Neural cell (in vitro differentiated cells): ENCODE measurements around the gene MCC. TPM values are rescaled to one million over a fixed set of nuclear protein-coding genes. Genes with fewer than 3 reads are reported as not detected.

Source experiments
- H2AFZ ChIP-seq: fragments of 200-600, 300-800 bp; sonication (generic), shearing (Covaris generic); 2 replicates; pipeline ENCODE4 v1.6.0; 2014; ENCODE audit warnings: low read depth, mild to moderate bottlenecking, antibody characterized with exemption, low read length, moderate library complexity
- H3F3A ChIP-seq: fragments of 200-600 bp; shearing (Covaris generic); 2 replicates; pipeline ENCODE4 v1.6.1; 2016; ENCODE audit warnings: mild to moderate bottlenecking, moderate library complexity, mixed read lengths, antibody characterized with exemption, low read length; ENCODE audit not compliant: insufficient read depth, poor library complexity, severe bottlenecking
- H3K27ac ChIP-seq: fragments of 200-600, 300-800 bp; sonication (generic), shearing (Covaris generic); 2 replicates; pipeline ENCODE4 v1.5.1; 2014; ENCODE audit warnings: mild to moderate bottlenecking, low read length, moderate library complexity
- H3K27me3 ChIP-seq: fragments of 300-800, 200-600 bp; sonication (generic), shearing (Covaris generic); 2 replicates; pipeline ENCODE4 v1.6.0; 2014; ENCODE audit warnings: mild to moderate bottlenecking, low read depth, low read length, moderate library complexity; ENCODE audit not compliant: insufficient read depth
- H3K36me3 ChIP-seq: fragments of 300-800, 200-600 bp; sonication (generic), shearing (Covaris generic); 2 replicates; pipeline ENCODE4 v1.5.1; 2014; ENCODE audit warnings: mild to moderate bottlenecking, antibody characterized with exemption, low read length, moderate library complexity; ENCODE audit not compliant: insufficient read depth
- H3K4me2 ChIP-seq: fragments of 300-800, 200-600 bp; sonication (generic), shearing (Covaris generic); 2 replicates; pipeline ENCODE4 v1.6.0; 2014; ENCODE audit warnings: mild to moderate bottlenecking, low read length
- H3K4me3 ChIP-seq: fragments of 300-800, 200-600 bp; sonication (generic), shearing (Covaris generic); 2 replicates; pipeline ENCODE4 v1.5.1; 2014; ENCODE audit warnings: mild to moderate bottlenecking, low read length, moderate library complexity
- H3K79me2 ChIP-seq: fragments of 200-600 bp; shearing (Covaris generic); replicated peaks from 2 replicates; pipeline ENCODE4 v1.6.0; 2014; ENCODE audit warnings: mild to moderate bottlenecking, low read length, moderate library complexity; ENCODE audit not compliant: insufficient read depth
- H3K9ac ChIP-seq: fragments of 300-800, 200-600 bp; sonication (generic), shearing (Covaris generic); 2 replicates; pipeline ENCODE4 v1.6.1; 2016; ENCODE audit warnings: mild to moderate bottlenecking, low read length, mixed read lengths
- H3K9me2 ChIP-seq: fragments of 200-600 bp; shearing (Covaris generic); 2 replicates; pipeline ENCODE4 v1.6.1; 2016; ENCODE audit warnings: mild to moderate bottlenecking, low read length, mixed read lengths; ENCODE audit not compliant: insufficient read depth
- H3K9me3 ChIP-seq: fragments of 200-600, 300-800 bp; sonication (generic), shearing (Covaris generic); 2 replicates; pipeline ENCODE4 v1.6.1; 2016; ENCODE audit warnings: mild to moderate bottlenecking, mixed run types, low read length, moderate library complexity, mixed read lengths
- H4K20me1 ChIP-seq: fragments of 200-600 bp; shearing (Covaris generic); 2 replicates; pipeline ENCODE4 v1.6.1; 2016; ENCODE audit warnings: mild to moderate bottlenecking, mixed run types; ENCODE audit not compliant: insufficient read depth
- EP300 ChIP-seq: fragments of 450-650 bp; conservative IDR thresholded peaks from 2 replicates; pipeline ENCODE4 v1.6.1; 2014; ENCODE audit warnings: antibody characterized with exemption, mild to moderate bottlenecking, moderate library complexity; ENCODE audit not compliant: poor library complexity, severe bottlenecking
- EZH2 ChIP-seq: fragments of 200-600, 300-800 bp; shearing (Covaris generic), sonication (generic); IDR thresholded peaks from 2 replicates; pipeline ENCODE4 v1.6.1; 2014; ENCODE audit warnings: antibody characterized with exemption, low read length, borderline replicate concordance, mild to moderate bottlenecking; ENCODE audit not compliant: insufficient read depth, poor library complexity, severe bottlenecking
- MXI1 ChIP-seq: fragments of 450-650 bp; conservative IDR thresholded peaks from 2 replicates; pipeline ENCODE4 v1.6.1; 2014; ENCODE audit warnings: antibody characterized with exemption, mild to moderate bottlenecking; ENCODE audit not compliant: poor library complexity, severe bottlenecking
- POLR2AphosphoS5 ChIP-seq: IDR thresholded peaks from 2 replicates; pipeline ENCODE4 v1.6.1; 2012
- RAD21 ChIP-seq: fragments of 450-650 bp; conservative IDR thresholded peaks from 2 replicates; pipeline ENCODE4 v1.6.1; 2014; ENCODE audit warnings: antibody characterized with exemption, mild to moderate bottlenecking, moderate library complexity
- SMC3 ChIP-seq: fragments of 450-650 bp; conservative IDR thresholded peaks from 2 replicates; pipeline ENCODE4 v1.6.1; 2014; ENCODE audit warnings: antibody characterized with exemption, mild to moderate bottlenecking, moderate library complexity; ENCODE audit not compliant: poor library complexity
- TAF1 ChIP-seq: IDR thresholded peaks from 2 replicates; pipeline ENCODE4 v1.6.1; 2012; ENCODE audit warnings: low read depth
- polyA plus RNA-seq: library from polyadenylated mRNA; depleted of rRNA; stranded (reverse); fragments of >200 nt; gene quantifications from 2 replicates; pipeline ENCODE4 v1.2.3, GENCODE V29; 2014
- TF ChIP-seq, protein P1 (sequence below): fragments of 450-650 bp; IDR thresholded peaks from 2 replicates; pipeline ENCODE4 v1.5.1; 2014; ENCODE audit warnings: antibody characterized with exemption, mild to moderate bottlenecking, moderate library complexity; ENCODE audit not compliant: poor library complexity, severe bottlenecking
- TF ChIP-seq, protein P2 (sequence below): IDR thresholded peaks from 2 replicates; pipeline ENCODE4 v1.6.1; 2012; ENCODE audit warnings: borderline replicate concordance

MCC gene
- polyA plus RNA-seq, 1 donor from 2014 or later: 2.2 TPM

DNA sequence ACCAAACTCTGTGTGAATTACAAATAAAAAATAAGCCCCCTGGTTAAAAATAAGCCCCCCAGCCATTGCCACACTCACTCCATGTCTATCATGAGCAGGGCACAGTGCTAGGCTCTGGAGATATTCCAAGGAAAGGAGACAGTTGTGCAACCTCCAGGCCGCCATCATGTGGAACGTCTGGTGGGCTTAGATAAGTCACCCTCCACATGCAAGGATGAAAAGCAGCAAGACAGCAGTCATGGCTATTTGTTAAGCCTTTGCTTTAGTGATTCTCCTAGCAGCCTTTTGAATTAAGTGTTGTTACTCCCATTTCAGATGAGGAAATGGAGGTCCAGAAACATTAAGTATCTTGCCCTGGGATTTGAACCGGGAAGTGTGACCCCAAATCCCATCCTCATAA, 416.9 kb downstream of the MCC start:
- Histone ChIP-seq H3K27me3 (no peaks in the 10 kb centered on the region), H3F3A (no peaks in the 10 kb centered on the region), H3K9ac (no peak overlapping the region), H3K79me2 (no peaks in the 10 kb centered on the region), H4K20me1 (no peaks in the 10 kb centered on the region), H3K9me2 (no peaks in the 10 kb centered on the region), H3K4me2 (no peak overlapping the region), H3K4me3 (no peak overlapping the region), H2AFZ (no peak overlapping the region), H3K36me3 (no peaks in the 10 kb centered on the region), H3K9me3 (no peaks in the 10 kb centered on the region), H3K27ac (no peak overlapping the region)
- TF ChIP-seq, protein P1, sequence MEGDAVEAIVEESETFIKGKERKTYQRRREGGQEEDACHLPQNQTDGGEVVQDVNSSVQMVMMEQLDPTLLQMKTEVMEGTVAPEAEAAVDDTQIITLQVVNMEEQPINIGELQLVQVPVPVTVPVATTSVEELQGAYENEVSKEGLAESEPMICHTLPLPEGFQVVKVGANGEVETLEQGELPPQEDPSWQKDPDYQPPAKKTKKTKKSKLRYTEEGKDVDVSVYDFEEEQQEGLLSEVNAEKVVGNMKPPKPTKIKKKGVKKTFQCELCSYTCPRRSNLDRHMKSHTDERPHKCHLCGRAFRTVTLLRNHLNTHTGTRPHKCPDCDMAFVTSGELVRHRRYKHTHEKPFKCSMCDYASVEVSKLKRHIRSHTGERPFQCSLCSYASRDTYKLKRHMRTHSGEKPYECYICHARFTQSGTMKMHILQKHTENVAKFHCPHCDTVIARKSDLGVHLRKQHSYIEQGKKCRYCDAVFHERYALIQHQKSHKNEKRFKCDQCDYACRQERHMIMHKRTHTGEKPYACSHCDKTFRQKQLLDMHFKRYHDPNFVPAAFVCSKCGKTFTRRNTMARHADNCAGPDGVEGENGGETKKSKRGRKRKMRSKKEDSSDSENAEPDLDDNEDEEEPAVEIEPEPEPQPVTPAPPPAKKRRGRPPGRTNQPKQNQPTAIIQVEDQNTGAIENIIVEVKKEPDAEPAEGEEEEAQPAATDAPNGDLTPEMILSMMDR: no peak
- TF ChIP-seq RAD21 (no peak), EZH2 (no peak), MXI1 (no peak), SMC3 (no peak), EP300 (no peak), POLR2AphosphoS5 (no peak), TAF1 (no peak)
- TF ChIP-seq, protein P2, sequence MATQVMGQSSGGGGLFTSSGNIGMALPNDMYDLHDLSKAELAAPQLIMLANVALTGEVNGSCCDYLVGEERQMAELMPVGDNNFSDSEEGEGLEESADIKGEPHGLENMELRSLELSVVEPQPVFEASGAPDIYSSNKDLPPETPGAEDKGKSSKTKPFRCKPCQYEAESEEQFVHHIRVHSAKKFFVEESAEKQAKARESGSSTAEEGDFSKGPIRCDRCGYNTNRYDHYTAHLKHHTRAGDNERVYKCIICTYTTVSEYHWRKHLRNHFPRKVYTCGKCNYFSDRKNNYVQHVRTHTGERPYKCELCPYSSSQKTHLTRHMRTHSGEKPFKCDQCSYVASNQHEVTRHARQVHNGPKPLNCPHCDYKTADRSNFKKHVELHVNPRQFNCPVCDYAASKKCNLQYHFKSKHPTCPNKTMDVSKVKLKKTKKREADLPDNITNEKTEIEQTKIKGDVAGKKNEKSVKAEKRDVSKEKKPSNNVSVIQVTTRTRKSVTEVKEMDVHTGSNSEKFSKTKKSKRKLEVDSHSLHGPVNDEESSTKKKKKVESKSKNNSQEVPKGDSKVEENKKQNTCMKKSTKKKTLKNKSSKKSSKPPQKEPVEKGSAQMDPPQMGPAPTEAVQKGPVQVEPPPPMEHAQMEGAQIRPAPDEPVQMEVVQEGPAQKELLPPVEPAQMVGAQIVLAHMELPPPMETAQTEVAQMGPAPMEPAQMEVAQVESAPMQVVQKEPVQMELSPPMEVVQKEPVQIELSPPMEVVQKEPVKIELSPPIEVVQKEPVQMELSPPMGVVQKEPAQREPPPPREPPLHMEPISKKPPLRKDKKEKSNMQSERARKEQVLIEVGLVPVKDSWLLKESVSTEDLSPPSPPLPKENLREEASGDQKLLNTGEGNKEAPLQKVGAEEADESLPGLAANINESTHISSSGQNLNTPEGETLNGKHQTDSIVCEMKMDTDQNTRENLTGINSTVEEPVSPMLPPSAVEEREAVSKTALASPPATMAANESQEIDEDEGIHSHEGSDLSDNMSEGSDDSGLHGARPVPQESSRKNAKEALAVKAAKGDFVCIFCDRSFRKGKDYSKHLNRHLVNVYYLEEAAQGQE: no peak

DNA sequence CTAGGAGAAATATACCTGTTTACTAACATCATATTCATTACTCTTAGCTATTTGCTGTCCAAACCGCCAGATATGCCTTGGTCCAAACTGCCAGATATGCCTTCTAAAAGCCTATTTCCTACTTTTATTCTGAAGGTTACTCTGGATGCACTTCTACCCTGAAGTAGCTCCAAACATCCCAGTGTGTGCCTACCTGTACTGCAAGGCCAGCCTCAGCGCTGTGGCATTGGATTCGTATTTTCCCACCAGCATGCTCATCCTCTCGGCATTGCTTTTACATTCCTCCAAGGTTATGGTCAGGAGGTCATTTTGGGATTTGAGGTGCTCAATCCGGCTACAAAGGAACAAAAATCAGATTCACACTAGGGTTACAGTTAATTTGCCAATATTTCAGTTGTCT, 417.4 kb downstream of the MCC start:
- no peaks in the 10 kb centered on the region for H3K36me3 ChIP-seq
- no peaks in the 10 kb centered on the region for H3K27me3 ChIP-seq
- H3F3A ChIP-seq: no peaks in the 10 kb centered on the region
- H3K9me3 ChIP-seq: no peaks in the 10 kb centered on the region
- H3K9ac ChIP-seq: no peak overlapping the region
- H3K4me2 ChIP-seq: no peak overlapping the region
- no peak overlapping the region for H3K4me3 ChIP-seq
- H2AFZ ChIP-seq: no peak overlapping the region
- H3K27ac ChIP-seq: no peak overlapping the region
- TF ChIP-seq SMC3: no peak
- TF ChIP-seq, protein P1: no peak
- H4K20me1 ChIP-seq: no peaks in the 10 kb centered on the region
- no peaks in the 10 kb centered on the region for H3K9me2 ChIP-seq
- no peaks in the 10 kb centered on the region for H3K79me2 ChIP-seq
